ENCODE results near the gene MLH3. TPM values are rescaled to one million over a fixed set of nuclear protein-coding genes. Genes with fewer than 3 reads are reported as not detected.

MLH3 gene
- total RNA-seq, 6 donors from 2014 or later: 15.9 to 87.0 (median 24.5) TPM

DNA sequence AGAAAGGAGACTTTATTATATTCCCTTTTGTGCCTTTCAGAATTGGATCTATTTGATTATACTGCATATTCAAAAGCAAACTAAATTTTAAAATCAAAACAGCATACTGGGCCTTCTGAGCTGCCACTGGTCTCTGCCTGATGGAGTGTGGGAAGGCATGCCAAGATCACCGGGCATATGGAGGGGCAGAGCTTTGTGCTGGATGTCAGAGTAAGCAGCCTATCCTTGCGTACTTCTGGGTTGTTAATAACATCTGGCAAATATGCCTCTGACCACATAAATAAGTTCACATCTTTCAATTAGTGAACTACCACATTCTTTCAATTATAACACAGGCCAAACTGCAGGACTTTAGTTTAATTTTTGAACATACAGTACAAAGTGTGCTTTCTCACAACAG, 18.3 kb downstream of the MLH3 start:
- H3K27me3 ChIP-seq: no peaks in the 10 kb centered on the region
- H3K27ac ChIP-seq: no peak overlapping the region
- ATAC-seq (ENCODE audit: low FRiP score in 2 of 2): no peak
- no peak for DNase-seq
- H3K4me1 ChIP-seq: no peaks in the 10 kb centered on the region
- 95 to 96% methylated on average over 2 of the region's 2 CpGs for WGBS, 2 donors
- peaks cover 5 to 82% (median 23%) of the 10 kb centered on the region in 4 donors for H3K36me3 ChIP-seq
- no peak overlapping the region for H3K4me3 ChIP-seq
- H3K9me3 ChIP-seq: no peaks in the 10 kb centered on the region
- TF ChIP-seq EP300 (IDR thresholded peaks at IDR 0.05): no peak
- TF ChIP-seq POLR2A (IDR thresholded peaks at IDR 0.05): no peak

DNA sequence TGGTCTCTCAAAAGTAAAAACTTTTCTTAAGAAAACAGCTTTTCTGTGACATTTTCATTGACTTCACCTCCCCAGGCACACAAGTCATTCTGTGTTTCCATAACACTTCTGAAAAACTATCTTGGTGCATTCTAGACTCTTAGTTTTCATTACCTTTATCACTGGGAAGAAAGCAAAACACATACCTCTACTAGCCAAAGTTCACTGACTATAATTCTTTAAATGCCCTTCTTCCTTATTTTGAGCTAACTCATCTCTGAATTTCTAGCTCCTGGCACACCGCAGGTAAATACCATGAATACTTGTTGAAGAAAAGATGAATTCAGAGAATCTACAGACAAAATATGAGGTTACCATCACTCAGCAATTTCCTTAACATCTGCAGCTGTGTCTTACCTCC, 21.1 kb downstream of the MLH3 start:
- H3K4me1 ChIP-seq: peaks cover 0 to 9% (median 4%) of the 10 kb centered on the region in 4 donors
- no peak for ATAC-seq (ENCODE audit: low FRiP score in 2 of 2)
- no peak overlapping the region for H3K4me3 ChIP-seq
- no peaks in the 10 kb centered on the region for H3K9me3 ChIP-seq
- 0% methylated on average over 1 of the region's 1 CpG for WGBS, 2 donors
- no peak for DNase-seq
- H3K27ac ChIP-seq: no peak overlapping the region
- no peaks in the 10 kb centered on the region for H3K27me3 ChIP-seq
- peaks cover 7 to 73% (median 23%) of the 10 kb centered on the region in 4 donors for H3K36me3 ChIP-seq
- TF ChIP-seq POLR2A (IDR thresholded peaks at IDR 0.05) (no peak), POLR2AphosphoS5 (IDR thresholded peaks at IDR 0.05) (no peak), EP300 (IDR thresholded peaks at IDR 0.05) (no peak)
- TF ChIP-seq, protein P1, sequence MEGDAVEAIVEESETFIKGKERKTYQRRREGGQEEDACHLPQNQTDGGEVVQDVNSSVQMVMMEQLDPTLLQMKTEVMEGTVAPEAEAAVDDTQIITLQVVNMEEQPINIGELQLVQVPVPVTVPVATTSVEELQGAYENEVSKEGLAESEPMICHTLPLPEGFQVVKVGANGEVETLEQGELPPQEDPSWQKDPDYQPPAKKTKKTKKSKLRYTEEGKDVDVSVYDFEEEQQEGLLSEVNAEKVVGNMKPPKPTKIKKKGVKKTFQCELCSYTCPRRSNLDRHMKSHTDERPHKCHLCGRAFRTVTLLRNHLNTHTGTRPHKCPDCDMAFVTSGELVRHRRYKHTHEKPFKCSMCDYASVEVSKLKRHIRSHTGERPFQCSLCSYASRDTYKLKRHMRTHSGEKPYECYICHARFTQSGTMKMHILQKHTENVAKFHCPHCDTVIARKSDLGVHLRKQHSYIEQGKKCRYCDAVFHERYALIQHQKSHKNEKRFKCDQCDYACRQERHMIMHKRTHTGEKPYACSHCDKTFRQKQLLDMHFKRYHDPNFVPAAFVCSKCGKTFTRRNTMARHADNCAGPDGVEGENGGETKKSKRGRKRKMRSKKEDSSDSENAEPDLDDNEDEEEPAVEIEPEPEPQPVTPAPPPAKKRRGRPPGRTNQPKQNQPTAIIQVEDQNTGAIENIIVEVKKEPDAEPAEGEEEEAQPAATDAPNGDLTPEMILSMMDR (IDR thresholded peaks at IDR 0.05): no peak

DNA sequence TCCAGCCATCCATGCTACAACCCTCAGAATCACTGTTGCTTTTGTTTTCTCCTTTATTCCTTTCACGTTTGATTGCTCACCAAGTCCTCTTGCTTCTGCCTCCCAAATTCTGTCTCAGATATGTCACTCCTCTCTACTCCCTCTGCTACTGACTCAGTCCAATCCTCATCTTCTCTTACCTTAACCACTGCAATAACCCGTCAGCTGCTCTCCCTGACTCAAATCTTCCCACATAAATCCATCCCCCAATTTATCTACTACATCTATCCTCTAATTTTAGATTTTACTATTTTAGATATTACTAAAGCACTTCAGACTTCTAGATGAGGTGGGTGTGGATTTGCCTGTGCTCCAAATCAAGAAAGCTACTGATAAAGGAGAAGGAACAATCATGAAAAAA, 25.4 kb downstream of the MLH3 start:
- Histone ChIP-seq H3K36me3 (peaks cover 5 to 74% (median 21%) of the 10 kb centered on the region in 4 donors), H3K4me1 (peaks cover 0 to 17% (median 10%) of the 10 kb centered on the region in 4 donors), H3K27ac (peak overlapping the region; percentile 9 to 81 (median 55)), H3K27me3 (no peaks in the 10 kb centered on the region), H3K4me3 (no peak overlapping the region), H3K9me3 (no peaks in the 10 kb centered on the region)
- no peak for ATAC-seq (ENCODE audit: low FRiP score in 2 of 2)
- WGBS, 2 donors: 96 to 98% methylated on average over 2 of the region's 2 CpGs
- TF ChIP-seq, protein P1 (IDR thresholded peaks at IDR 0.05): no peak
- no peak for TF ChIP-seq EP300 (IDR thresholded peaks at IDR 0.05)
- TF ChIP-seq POLR2A (IDR thresholded peaks at IDR 0.05): no peak
- TF ChIP-seq POLR2AphosphoS5 (IDR thresholded peaks at IDR 0.05): no peak
- no peak for DNase-seq

DNA sequence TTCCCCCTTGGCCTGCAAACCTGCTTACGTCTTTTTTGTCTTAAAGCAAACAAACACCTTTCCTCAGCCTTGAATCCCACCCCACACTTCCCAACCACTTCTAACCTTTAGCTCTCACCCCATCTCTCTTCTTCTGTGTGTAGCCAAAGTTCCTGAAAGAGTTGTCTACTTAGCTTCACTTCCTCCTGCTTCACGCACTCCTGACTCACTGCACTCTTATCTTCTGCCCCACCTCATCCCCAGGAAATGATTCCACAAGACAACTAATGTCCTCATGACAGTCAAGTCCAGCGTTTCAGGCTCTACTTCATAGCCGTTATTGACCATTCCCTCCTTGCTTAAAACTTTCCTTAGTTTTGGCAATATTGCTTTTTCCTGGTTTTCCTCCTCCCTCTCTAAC, 26.2 kb downstream of the MLH3 start:
- Histone ChIP-seq H3K4me1 (peaks cover 0 to 17% (median 10%) of the 10 kb centered on the region in 4 donors), H3K27me3 (no peaks in the 10 kb centered on the region), H3K4me3 (no peak overlapping the region), H3K36me3 (peaks cover 12 to 75% (median 26%) of the 10 kb centered on the region in 4 donors), H3K27ac (peak overlapping the region; percentile 9 to 81 (median 60)), H3K9me3 (no peaks in the 10 kb centered on the region)
- ATAC-seq (ENCODE audit: low FRiP score in 2 of 2) (peak in 1 of 2 donors; percentile 50), DNase-seq (peak in 1 of 2 donors; percentile 40)
- 50 to 59% methylated on average over 4 of the region's 4 CpGs for WGBS, 2 donors
- TF ChIP-seq, protein P1 (IDR thresholded peaks at IDR 0.05): no peak
- TF ChIP-seq EP300 (IDR thresholded peaks at IDR 0.05): peak in 2 of 4 donors; percentile 17 to 79
- peak; percentile 36 to 61 for TF ChIP-seq POLR2AphosphoS5 (IDR thresholded peaks at IDR 0.05)

DNA sequence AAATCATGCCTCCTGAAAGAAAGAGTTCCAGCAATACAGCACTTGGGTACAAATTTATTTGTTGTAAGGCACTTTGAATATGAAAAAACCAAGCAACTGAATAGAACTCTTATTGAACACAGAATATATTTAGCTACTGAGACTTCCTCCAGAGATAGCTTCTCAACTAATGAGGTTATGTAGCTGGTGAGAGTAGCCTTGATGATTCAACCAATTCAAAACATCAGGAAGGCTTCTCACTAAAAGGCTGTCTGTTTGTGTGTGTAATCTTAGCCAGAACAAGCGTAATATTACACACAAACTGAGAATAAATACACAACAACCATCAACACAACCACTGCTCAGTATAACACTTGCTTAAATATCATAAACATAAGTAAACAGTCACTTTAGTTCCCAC, 28.2 kb downstream of the MLH3 start:
- Histone ChIP-seq H3K4me3 (no peak overlapping the region), H3K27ac (no peak overlapping the region), H3K4me1 (peaks cover 0 to 17% (median 10%) of the 10 kb centered on the region in 4 donors), H3K9me3 (no peaks in the 10 kb centered on the region), H3K36me3 (peaks cover 19 to 77% (median 31%) of the 10 kb centered on the region in 4 donors), H3K27me3 (no peaks in the 10 kb centered on the region)
- ATAC-seq (ENCODE audit: low FRiP score in 2 of 2) (no peak), DNase-seq (no peak)
- no peak for TF ChIP-seq POLR2A (IDR thresholded peaks at IDR 0.05)
- TF ChIP-seq, protein P1 (IDR thresholded peaks at IDR 0.05): no peak
- no peak for TF ChIP-seq POLR2AphosphoS5 (IDR thresholded peaks at IDR 0.05)
- TF ChIP-seq EP300 (IDR thresholded peaks at IDR 0.05): no peak
- WGBS, 2 donors: 88 to 90% methylated on average over 1 of the region's 1 CpG

All from upper lobe of left lung (tissue), 6 donors.